ENCODE measurements around the gene HDDC2.
A peak's percentile ranks its signal among the peaks of the same experiment; 100 is the strongest.

The HDDC2 gene

GRCh38 chr6:125236536-125237327, 65.0 kb downstream of the HDDC2 start:
- Histone ChIP-seq H3K4me3 (no peak overlapping the region), H3K4me1 (peaks cover 0 to 35% (median 7%) of the 10 kb centered on the region in 4 donors)

GRCh38 chr6:125233202-125233601, 68.6 kb downstream of the HDDC2 start:
- no peak for DNase-seq
- Histone ChIP-seq H3K36me3 (no peaks in the 10 kb centered on the region), H3K27ac (no peak overlapping the region), H3K27me3 (no peaks in the 10 kb centered on the region), H3K9me3 (no peaks in the 10 kb centered on the region), H3K4me3 (no peak overlapping the region), H3K4me1 (peaks cover 0 to 59% (median 15%) of the 10 kb centered on the region in 4 donors)
- no peak for TF ChIP-seq CTCF (IDR thresholded peaks at IDR 0.05)
- intact Hi-C loops (cut with DNase I; ENCODE audit: low total_unique reads), result no loop called here

More at GRCh38 chr6:125236536-125237327, 65.0 kb downstream of the HDDC2 start:
- Histone ChIP-seq H3K27ac (peak overlapping the region in 1 of 2 donors; percentile 32), H3K9me3 (peaks cover 0 to 8% (median 4%) of the 10 kb centered on the region in 3 donors), H3K27me3 (no peaks in the 10 kb centered on the region), H3K36me3 (no peaks in the 10 kb centered on the region)
- TF ChIP-seq CTCF (IDR thresholded peaks at IDR 0.05), result no peak
- intact Hi-C loops (cut with DNase I; ENCODE audit: low total_unique reads), result no loop called here
- no peak for DNase-seq

GRCh38 chr6:125232466-125232865, 69.3 kb downstream of the HDDC2 start:
- Histone ChIP-seq H3K27ac (no peak overlapping the region), H3K9me3 (no peaks in the 10 kb centered on the region), H3K36me3 (no peaks in the 10 kb centered on the region), H3K27me3 (no peaks in the 10 kb centered on the region), H3K4me1 (peaks cover 0 to 59% (median 15%) of the 10 kb centered on the region in 4 donors), H3K4me3 (no peak overlapping the region)
- no peak for DNase-seq
- intact Hi-C loops (cut with DNase I; ENCODE audit: low total_unique reads), result no loop called here
- TF ChIP-seq CTCF (IDR thresholded peaks at IDR 0.05), result no peak

GRCh38 chr6:125231574-125232343, 70.0 kb downstream of the HDDC2 start:
- H3K9me3 ChIP-seq, result no peaks in the 10 kb centered on the region
- TF ChIP-seq CTCF (IDR thresholded peaks at IDR 0.05), result no peak
- intact Hi-C loops (cut with DNase I; ENCODE audit: low total_unique reads), result no loop called here
- no peak overlapping the region for H3K27ac ChIP-seq
- H3K36me3 ChIP-seq, result no peaks in the 10 kb centered on the region
- peaks cover 0 to 56% (median 15%) of the 10 kb centered on the region in 4 donors for H3K4me1 ChIP-seq
- no peak for DNase-seq
- no peak overlapping the region for H3K4me3 ChIP-seq
- no peaks in the 10 kb centered on the region for H3K27me3 ChIP-seq

GRCh38 chr6:125231133-125231532, 70.6 kb downstream of the HDDC2 start:
- no peak for DNase-seq
- Histone ChIP-seq H3K9me3 (no peaks in the 10 kb centered on the region), H3K27ac (no peak overlapping the region), H3K27me3 (no peaks in the 10 kb centered on the region), H3K4me1 (peaks cover 0 to 50% (median 15%) of the 10 kb centered on the region in 4 donors), H3K4me3 (no peak overlapping the region), H3K36me3 (no peaks in the 10 kb centered on the region)
- no peak for TF ChIP-seq CTCF (IDR thresholded peaks at IDR 0.05)
- intact Hi-C loops (cut with DNase I; ENCODE audit: low total_unique reads), result no loop called here
